ENCODE measurements around the gene SP4. TPM values are rescaled to one million over a fixed set of nuclear protein-coding genes. Genes with fewer than 3 reads are reported as not detected.

The SP4 gene
- total and polyA plus RNA-seq, 2 of the 4 experiments (the other 2 are of a cell fraction): 0.97 to 5.9 TPM

- H3K4me1 ChIP-seq (ENCODE audit: control insufficient read depth, insufficient read depth, low read length): no peaks in the 10 kb centered on the region
- intact Hi-C loops (cut with micrococcal nuclease) (no loop called here), dilution Hi-C loops (cut with HindIII; ENCODE audit: low sequenced_read_pairs, unreplicated experiment) (no loop called here), in situ Hi-C loops (cut with MboI; ENCODE audit: low sequenced_read_pairs) (no loop called here)
- no peaks in the 10 kb centered on the region for H3K9me1 ChIP-seq (ENCODE audit: insufficient read depth, low read length)
- no peak overlapping the region for H3K4me2 ChIP-seq (ENCODE audit: low read depth, low read length)
- H2BK15ac ChIP-seq (ENCODE audit: low read depth, low read length): no peak overlapping the region
- ChIA-PET CTCF (no interaction called here), POLR2A (ENCODE audit: unreplicated experiment) (no interaction called here)
- no peak for DNase-seq
- H3K27ac ChIP-seq (ENCODE audit: insufficient read depth, low read length): no peak overlapping the region
- no peak overlapping the region for H3K4ac ChIP-seq (ENCODE audit: low read depth, low read length)
- no peaks in the 10 kb centered on the region for H3K36me3 ChIP-seq (ENCODE audit: control insufficient read depth, insufficient read depth, low read length)
- H2BK5ac ChIP-seq (ENCODE audit: low read depth, low read length, poor library complexity, severe bottlenecking): no peak overlapping the region
- peaks cover 3% of the 10 kb centered on the region; the same call in 1 of the 2 replicates for H3K9me3 ChIP-seq (ENCODE audit: control insufficient read depth, insufficient read depth, low read length)
- no peak overlapping the region for H2BK120ac ChIP-seq (ENCODE audit: low read depth, low read length)
- H2AK9ac ChIP-seq (replicated peaks; ENCODE audit: low read depth, low read length, poor library complexity): no peak overlapping the region
- H3K9ac ChIP-seq (ENCODE audit: low read depth, low read length): no peak overlapping the region
- no peak for TF ChIP-seq SMC3 (IDR thresholded peaks at IDR 0.05; ENCODE audit: low read depth, low read length)
- no peak for TF ChIP-seq POLR2A (IDR thresholded peaks at IDR 0.05; ENCODE audit: low read depth, low read length)
- TF ChIP-seq MAFK (IDR thresholded peaks at IDR 0.05; ENCODE audit: low read depth, low read length): no peak
- TF ChIP-seq FOS (IDR thresholded peaks at IDR 0.05; ENCODE audit: low read depth, low read length): no peak
- TF ChIP-seq RCOR1 (IDR thresholded peaks at IDR 0.05; ENCODE audit: insufficient replicate concordance, low read length): no peak
- TF ChIP-seq RAD21 (IDR thresholded peaks at IDR 0.05; ENCODE audit: low read length): no peak
- no peak for TF ChIP-seq CTCF (conservative IDR thresholded peaks at IDR 0.05; ENCODE audit: low read depth, low read length)
- TF ChIP-seq ELK1 (IDR thresholded peaks at IDR 0.05; ENCODE audit: borderline replicate concordance, low read depth, low read length): no peak
- TF ChIP-seq RFX5 (IDR thresholded peaks at IDR 0.05; ENCODE audit: low read depth, low read length): no peak
- no peak for TF ChIP-seq MXI1 (IDR thresholded peaks at IDR 0.05; ENCODE audit: borderline replicate concordance, low read depth, low read length)
- H3K79me1 ChIP-seq (ENCODE audit: low read depth in 1 of 2, low read length in 2 of 2): no peaks in the 10 kb centered on the region
- no peak overlapping the region for H3K4me3 ChIP-seq (ENCODE audit: insufficient read depth, low read depth, low read length)
- H3K27me3 ChIP-seq (ENCODE audit: control insufficient read depth, insufficient read depth, low read length): no peaks in the 10 kb centered on the region
- ATAC-seq (ENCODE audit: low read depth): no peak
- H2AK5ac ChIP-seq (ENCODE audit: low read depth, low read length): no peak overlapping the region
- H2AFZ ChIP-seq (replicated peaks; ENCODE audit: low read length, poor library complexity): no peak overlapping the region
- H3K14ac ChIP-seq (replicated peaks; ENCODE audit: low read depth, low read length): no peak overlapping the region
- no peak overlapping the region for H4K8ac ChIP-seq (ENCODE audit: low read depth in 2 of 2, low read length in 2 of 2)
- H3K23ac ChIP-seq (ENCODE audit: low read depth, low read length): no peak overlapping the region
- H2BK20ac ChIP-seq (ENCODE audit: low read depth, low read length): no peak overlapping the region
- no peak overlapping the region for H3K18ac ChIP-seq (ENCODE audit: low read depth, low read length)
- H3K56ac ChIP-seq (ENCODE audit: extremely low read depth, insufficient read depth, low read length): no peak overlapping the region
- H4K5ac ChIP-seq (ENCODE audit: low read depth, low read length): no peak overlapping the region
- H4K20me1 ChIP-seq (ENCODE audit: insufficient read depth, low read length): no peaks in the 10 kb centered on the region
- H4K91ac ChIP-seq (ENCODE audit: insufficient read depth, low read depth, low read length): no peak overlapping the region
- no TSS peak for BruUV-seq (replicated peaks)
Observed at GRCh38 chr7:21454182-21454581, 26.3 kb downstream of the SP4 start.
